ENCODE results near the gene CFAP61.

DNA sequence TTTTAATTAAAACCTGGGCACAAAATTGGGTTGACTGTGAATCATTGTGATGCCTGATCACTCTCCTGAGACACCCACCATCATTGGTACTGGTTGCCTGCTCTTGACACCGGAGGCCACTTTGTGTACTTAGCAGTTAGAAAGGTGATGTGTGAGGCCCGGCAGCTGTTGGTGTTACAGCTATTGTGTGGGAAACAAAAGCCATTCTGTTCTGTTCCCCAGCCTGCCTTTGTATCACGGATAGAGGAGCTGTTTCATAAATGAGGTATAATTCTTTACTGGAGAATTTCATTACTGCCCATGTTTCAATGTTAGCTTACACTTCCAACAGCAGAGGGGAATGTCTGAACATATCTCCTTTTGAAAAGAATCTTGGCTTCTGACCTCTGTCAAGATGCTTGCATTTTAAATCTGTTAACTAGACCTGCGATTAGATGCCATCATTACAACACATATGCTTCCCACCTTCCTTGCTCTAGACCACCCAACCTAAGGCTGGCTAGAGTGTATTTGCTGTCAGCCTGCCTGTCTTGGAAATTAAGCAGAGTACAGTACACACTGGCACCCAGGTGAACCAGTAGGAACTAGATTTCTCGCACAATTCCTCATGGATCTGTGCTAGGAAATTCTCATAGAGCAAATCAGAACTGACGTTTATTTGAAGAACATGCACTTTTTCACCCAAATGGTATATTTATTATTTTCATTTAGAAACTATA lies 173.2 kb downstream of the CFAP61 start:
- no peak for TF ChIP-seq POLR2A (IDR thresholded peaks at IDR 0.05)
- TF ChIP-seq, protein P1, sequence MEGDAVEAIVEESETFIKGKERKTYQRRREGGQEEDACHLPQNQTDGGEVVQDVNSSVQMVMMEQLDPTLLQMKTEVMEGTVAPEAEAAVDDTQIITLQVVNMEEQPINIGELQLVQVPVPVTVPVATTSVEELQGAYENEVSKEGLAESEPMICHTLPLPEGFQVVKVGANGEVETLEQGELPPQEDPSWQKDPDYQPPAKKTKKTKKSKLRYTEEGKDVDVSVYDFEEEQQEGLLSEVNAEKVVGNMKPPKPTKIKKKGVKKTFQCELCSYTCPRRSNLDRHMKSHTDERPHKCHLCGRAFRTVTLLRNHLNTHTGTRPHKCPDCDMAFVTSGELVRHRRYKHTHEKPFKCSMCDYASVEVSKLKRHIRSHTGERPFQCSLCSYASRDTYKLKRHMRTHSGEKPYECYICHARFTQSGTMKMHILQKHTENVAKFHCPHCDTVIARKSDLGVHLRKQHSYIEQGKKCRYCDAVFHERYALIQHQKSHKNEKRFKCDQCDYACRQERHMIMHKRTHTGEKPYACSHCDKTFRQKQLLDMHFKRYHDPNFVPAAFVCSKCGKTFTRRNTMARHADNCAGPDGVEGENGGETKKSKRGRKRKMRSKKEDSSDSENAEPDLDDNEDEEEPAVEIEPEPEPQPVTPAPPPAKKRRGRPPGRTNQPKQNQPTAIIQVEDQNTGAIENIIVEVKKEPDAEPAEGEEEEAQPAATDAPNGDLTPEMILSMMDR (IDR thresholded peaks at IDR 0.05) = no peak
